Astrocyte of the spinal cord (primary cell): ENCODE results near the gene ELL.

Experiments
- DNase-seq: peaks from one replicate; pipeline ENCODE4 v3.0.0; 2011; ENCODE audit warnings: low read depth, low spot score
- H3K4me3 ChIP-seq: 2 replicates; pipeline ENCODE4 v1.5.1; 2011; ENCODE audit warnings: low read depth, mild to moderate bottlenecking, low read length, moderate library complexity
- in situ Hi-C: cut with HindIII; loops from 2 replicates; pipeline ENCODE4 v1.10.0; 2017; ENCODE audit warnings: low sequenced_read_pairs
- TF ChIP-seq, protein P1 (sequence below): IDR thresholded peaks from 2 replicates; pipeline ENCODE4 v1.5.1; 2012; ENCODE audit warnings: low read depth, mild to moderate bottlenecking, low read length, inconsistent platforms

Gene ELL

GRCh38 chr19:18504886-18505610 lies 16.8 kb downstream of the ELL start:
- H3K4me3 ChIP-seq: no peak overlapping the region
- TF ChIP-seq, protein P1, sequence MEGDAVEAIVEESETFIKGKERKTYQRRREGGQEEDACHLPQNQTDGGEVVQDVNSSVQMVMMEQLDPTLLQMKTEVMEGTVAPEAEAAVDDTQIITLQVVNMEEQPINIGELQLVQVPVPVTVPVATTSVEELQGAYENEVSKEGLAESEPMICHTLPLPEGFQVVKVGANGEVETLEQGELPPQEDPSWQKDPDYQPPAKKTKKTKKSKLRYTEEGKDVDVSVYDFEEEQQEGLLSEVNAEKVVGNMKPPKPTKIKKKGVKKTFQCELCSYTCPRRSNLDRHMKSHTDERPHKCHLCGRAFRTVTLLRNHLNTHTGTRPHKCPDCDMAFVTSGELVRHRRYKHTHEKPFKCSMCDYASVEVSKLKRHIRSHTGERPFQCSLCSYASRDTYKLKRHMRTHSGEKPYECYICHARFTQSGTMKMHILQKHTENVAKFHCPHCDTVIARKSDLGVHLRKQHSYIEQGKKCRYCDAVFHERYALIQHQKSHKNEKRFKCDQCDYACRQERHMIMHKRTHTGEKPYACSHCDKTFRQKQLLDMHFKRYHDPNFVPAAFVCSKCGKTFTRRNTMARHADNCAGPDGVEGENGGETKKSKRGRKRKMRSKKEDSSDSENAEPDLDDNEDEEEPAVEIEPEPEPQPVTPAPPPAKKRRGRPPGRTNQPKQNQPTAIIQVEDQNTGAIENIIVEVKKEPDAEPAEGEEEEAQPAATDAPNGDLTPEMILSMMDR: no peak
- DNase-seq: no peak
- in situ Hi-C loops: no loop called here

DNA sequence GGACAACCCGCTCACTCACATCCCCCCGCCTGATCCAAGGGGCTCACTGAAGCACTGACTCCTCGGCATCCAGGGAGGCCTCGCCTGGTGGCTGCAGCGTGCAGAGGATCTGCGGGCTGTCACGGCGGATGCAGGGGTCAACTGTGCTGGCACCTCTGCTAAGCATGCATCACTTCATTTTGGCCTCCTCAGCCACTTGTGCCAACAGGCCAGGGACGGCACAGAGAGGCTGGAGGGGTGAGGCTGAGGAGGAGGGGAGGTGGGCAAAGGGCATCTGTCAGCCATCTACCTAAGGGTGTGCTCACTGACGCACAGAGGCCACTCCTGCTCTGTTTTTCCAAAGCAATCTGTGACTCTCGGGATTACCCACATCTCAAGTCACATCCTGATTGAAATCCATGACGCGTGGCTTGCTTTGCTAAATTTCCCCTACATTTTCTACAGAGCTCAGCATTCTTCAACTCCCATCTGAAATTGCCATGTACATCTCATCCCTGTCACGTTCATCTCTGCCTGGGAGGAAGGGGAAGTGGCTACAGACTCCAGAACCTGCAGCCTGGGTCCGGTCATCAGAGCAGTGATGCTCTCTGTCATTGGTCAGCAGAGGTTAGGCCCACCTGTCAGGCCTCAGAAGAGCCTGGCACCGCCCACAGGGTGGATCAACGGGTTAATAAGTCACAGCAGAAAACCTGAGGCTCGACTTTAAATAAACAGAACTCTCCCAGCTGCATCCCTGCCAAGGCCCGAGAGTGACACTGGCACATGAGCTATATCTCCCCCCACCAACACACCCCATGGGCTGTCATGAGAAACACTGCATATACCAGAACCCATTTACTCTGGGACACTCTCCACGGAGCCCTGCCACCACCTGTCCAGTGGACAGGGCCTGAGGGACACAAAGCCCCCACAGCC lies 17.6 kb downstream of the ELL start:
- no peak overlapping the region for H3K4me3 ChIP-seq
- DNase-seq: no peak
- in situ Hi-C loops: no loop called here

DNA sequence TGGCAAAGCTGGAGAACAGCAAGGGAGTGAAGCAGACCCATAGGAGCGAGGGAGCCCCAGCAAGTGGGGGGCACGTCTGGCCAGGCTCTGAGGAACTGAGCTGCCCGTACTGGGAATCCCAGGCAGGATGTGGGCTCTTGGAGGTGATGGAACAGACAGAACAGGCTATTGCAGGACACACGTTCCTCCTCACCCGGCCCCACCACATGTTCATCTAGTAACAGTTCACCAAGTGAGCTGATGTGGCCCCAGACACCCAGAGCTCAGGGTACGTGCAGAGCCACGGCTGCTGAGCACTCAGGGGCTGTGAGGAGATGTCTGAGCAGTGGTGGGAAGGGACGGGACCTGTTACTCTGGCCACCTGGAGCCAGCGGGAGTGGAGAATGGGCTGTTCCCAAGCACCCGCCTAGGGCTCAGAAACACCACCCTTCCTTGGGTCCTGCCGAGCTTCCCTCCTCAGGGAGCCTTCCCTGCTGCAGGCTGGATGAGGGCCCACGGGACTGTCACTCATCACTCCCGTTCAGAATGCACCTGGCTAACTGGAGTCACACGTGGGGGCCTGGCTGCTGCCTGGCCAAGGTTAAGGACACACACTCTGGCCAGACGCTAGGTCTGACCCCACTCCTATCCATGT lies 18.4 kb downstream of the ELL start:
- in situ Hi-C loops: no loop called here
- no peak overlapping the region for H3K4me3 ChIP-seq
- DNase-seq: no peak
- TF ChIP-seq, protein P1: no peak

More for the DNA sequence above, 17.6 kb downstream of the ELL start:
- TF ChIP-seq, protein P1: no peak

GRCh38 chr19:18502638-18503294 lies 19.1 kb downstream of the ELL start:
- no peak for DNase-seq
- in situ Hi-C loops: no loop called here
- TF ChIP-seq, protein P1: no peak
- H3K4me3 ChIP-seq: no peak overlapping the region

DNA sequence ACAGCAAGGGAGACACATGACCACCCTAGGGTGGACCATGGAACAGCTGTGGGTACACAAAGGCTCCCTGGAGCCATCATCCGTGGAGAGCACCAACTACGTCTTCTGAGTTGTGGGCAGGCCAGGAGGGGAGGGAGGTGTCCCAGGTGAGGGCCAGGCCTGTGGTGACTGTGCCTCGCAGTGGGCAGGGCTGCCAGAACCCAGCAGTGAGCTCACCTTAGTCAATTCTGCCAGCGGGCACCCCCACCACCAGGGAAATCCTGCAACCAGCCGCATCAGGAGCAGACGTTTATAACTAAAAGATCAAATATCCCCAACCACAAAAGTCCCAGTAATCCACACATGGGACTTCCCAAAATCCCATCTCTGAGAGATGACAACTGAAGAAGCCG lies 19.6 kb downstream of the ELL start:
- TF ChIP-seq, protein P1: no peak
- in situ Hi-C loops: no loop called here
- no peak overlapping the region for H3K4me3 ChIP-seq
- no peak for DNase-seq

GRCh38 chr19:18501832-18502231 lies 20.0 kb downstream of the ELL start:
- H3K4me3 ChIP-seq: no peak overlapping the region
- in situ Hi-C loops: no loop called here
- DNase-seq: no peak
- TF ChIP-seq, protein P1: no peak
